HepG2 (cell line): ENCODE data around the gene DYSF. TPM values are rescaled to one million over a fixed set of nuclear protein-coding genes. Genes with fewer than 3 reads are reported as not detected.

Experiments used
- ATAC-seq: fragments of 200-7000 bp; cut with Tn5 transposase; 3 replicates; pipeline ENCODE4 v1.9.1; 2020; ENCODE audit warnings: mild to moderate bottlenecking, moderate library complexity
- BruUV-seq: library from RNA; stranded (reverse); fragments of 400-500 nt; replicated peaks from 2 replicates; lab custom pipeline; 2021; lab: Mats Ljungman, UMichigan
- CTCF ChIA-PET: fragments of 300-600 bp; formaldehyde crosslinking; extraction: SDS; loops from one replicate; lab custom pipeline; 2021; ENCODE audit warnings: low total read pairs, inconsistent platforms, low intra/inter-chr PET ratio; lab: Yijun Ruan, JAX
- POLR2A ChIA-PET: fragments of 350-600 bp; sonication (Branson Sonifier 250); formaldehyde crosslinking; loops from one replicate; lab custom pipeline; 2020; ENCODE audit warnings: antibody characterized with exemption, inconsistent platforms; lab: Yijun Ruan, JAX
- DNase-seq: peaks from one replicate; pipeline ENCODE4 v3.0.0-alpha.2; 2015; ENCODE audit warnings: low spot score
- FAIRE-seq: peaks from 3 replicates; lab custom pipeline; 2011; peaks lifted over from hg19 to GRCh38; lab: Jason Lieb, UNC
- H2AFZ ChIP-seq: one replicate; pipeline ENCODE4 v1.6.1; 2011; ENCODE audit warnings: low read length, inconsistent platforms
- H3K27ac ChIP-seq: fragments of 300-600 bp; 3 replicates; pipeline ENCODE4 v1.8.0; 2011; ENCODE audit warnings: mixed run types, mild to moderate bottlenecking, mixed read lengths, low read length, inconsistent platforms; ENCODE audit not compliant: insufficient read depth; ENCODE audit errors: extremely low read length
- H3K27me3 ChIP-seq, 2 experiments: fragments of 200-600 bp in 1 of 2; 2 replicates in 1 of 2; 3 replicates in 1 of 2; pipeline versions ENCODE4 v1.6.0 to v1.8.0; 2011; ENCODE audit warnings: low read length in 2 of 2, mild to moderate bottlenecking in 2 of 2, moderate library complexity in 2 of 2, inconsistent platforms in 1 of 2; ENCODE audit not compliant: insufficient read depth in 2 of 2, control insufficient read depth in 1 of 2
- H3K36me3 ChIP-seq, 2 experiments: fragments of 200-600 bp in 1 of 2; replicated peaks in 1 of 2; 2 replicates in 1 of 2; 3 replicates in 1 of 2; pipeline versions ENCODE4 v1.5.1 to v1.8.0; 2011; ENCODE audit warnings: low read length in 2 of 2, inconsistent platforms in 1 of 2; ENCODE audit not compliant: insufficient read depth in 2 of 2, control insufficient read depth in 1 of 2
- H3K4me1 ChIP-seq: 2 replicates; pipeline ENCODE4 v1.5.1; 2012; ENCODE audit warnings: low read length, inconsistent platforms; ENCODE audit not compliant: insufficient read depth
- H3K4me2 ChIP-seq: 2 replicates; pipeline ENCODE4 v1.6.0; 2011; ENCODE audit warnings: low read depth, low read length, inconsistent platforms
- H3K4me3 ChIP-seq, 3 experiments: fragments of 200-600 bp in 1 of 3; sonication (generic), shearing (Covaris generic) in 1 of 3; replicated peaks in 1 of 3; 2 replicates each; pipeline ENCODE4 v1.5.1; 2011 to 2016; ENCODE audit warnings: low read length in 3 of 3, inconsistent platforms in 2 of 3, low read depth in 2 of 3, mild to moderate bottlenecking in 2 of 3, control low read depth in 1 of 3, mixed read lengths in 1 of 3; ENCODE audit not compliant: insufficient read depth in 1 of 3
- H3K79me2 ChIP-seq: one replicate; pipeline ENCODE4 v1.6.1; 2011; ENCODE audit warnings: low read length, inconsistent platforms; ENCODE audit not compliant: insufficient read depth
- H3K9ac ChIP-seq: 2 replicates; pipeline ENCODE4 v1.6.0; 2011; ENCODE audit warnings: mild to moderate bottlenecking, low read depth, low read length, inconsistent platforms; ENCODE audit not compliant: insufficient read depth
- H3K9me3 ChIP-seq: 2 replicates; pipeline ENCODE4 v1.5.1; 2012; ENCODE audit warnings: mild to moderate bottlenecking, low read length
- H4K20me1 ChIP-seq: 2 replicates; pipeline ENCODE4 v1.6.0; 2011; ENCODE audit warnings: inconsistent platforms, mild to moderate bottlenecking, low read length, moderate library complexity; ENCODE audit not compliant: insufficient read depth
- ARNT2 ChIP-seq: sonication (generic); formaldehyde crosslinking; IDR thresholded peaks from 2 replicates; pipeline ENCODE4 v1.8.0; 2022; ENCODE audit warnings: mild to moderate bottlenecking, low read depth, missing genetic modification reagents, moderate library complexity
- BORCS8-MEF2B ChIP-seq: sonication (generic); formaldehyde crosslinking; IDR thresholded peaks from 2 replicates; pipeline ENCODE4 v1.8.0; 2022; ENCODE audit warnings: mild to moderate bottlenecking, missing genetic modification reagents
- DPF2 ChIP-seq: sonication (generic); formaldehyde crosslinking; IDR thresholded peaks from 2 replicates; pipeline ENCODE4 v1.4.0; 2020; ENCODE audit warnings: mild to moderate bottlenecking, low read depth, missing genetic modification reagents, borderline replicate concordance
- EZH2 ChIP-seq: conservative IDR thresholded peaks from 2 replicates; pipeline ENCODE4 v1.6.1; 2012; ENCODE audit warnings: mild to moderate bottlenecking, low read depth, low read length, moderate library complexity
- FOSL1 ChIP-seq: sonication (generic); formaldehyde crosslinking; IDR thresholded peaks from 2 replicates; pipeline ENCODE4 v1.9.0; 2021; ENCODE audit warnings: missing genetic modification reagents, borderline replicate concordance
- FOXA3 ChIP-seq: IDR thresholded peaks from 2 replicates; pipeline ENCODE4 v1.6.1; 2016; ENCODE audit warnings: missing genetic modification reagents, missing compliant biosample characterization
- GABPB1 ChIP-seq: IDR thresholded peaks from 2 replicates; pipeline ENCODE4 v1.6.1; 2016; ENCODE audit warnings: mild to moderate bottlenecking, missing genetic modification reagents, moderate library complexity, missing compliant biosample characterization
- HOXA5 ChIP-seq: sonication (generic); formaldehyde crosslinking; IDR thresholded peaks from 2 replicates; pipeline ENCODE4 v1.4.0; 2020; ENCODE audit warnings: missing genetic modification reagents
- PHF21A ChIP-seq: sonication (generic); formaldehyde crosslinking; IDR thresholded peaks from 2 replicates; pipeline ENCODE4 v1.5.0; 2020; ENCODE audit warnings: mild to moderate bottlenecking, missing genetic modification reagents
- SALL2 ChIP-seq: sonication (generic); formaldehyde crosslinking; IDR thresholded peaks from 2 replicates; pipeline ENCODE4 v1.8.1; 2023; ENCODE audit warnings: mild to moderate bottlenecking, missing genetic modification reagents, inconsistent platforms
- STAG1 ChIP-seq: sonication (generic); formaldehyde crosslinking; IDR thresholded peaks from 2 replicates; pipeline ENCODE4 v1.4.0; 2020; ENCODE audit warnings: missing genetic modification reagents
- XRCC5 ChIP-seq: fragments of 200-400 bp; formaldehyde crosslinking; optimal IDR thresholded peaks from 2 replicates; pipeline ENCODE3; 2017; ENCODE audit warnings: mild to moderate bottlenecking, low read length
- ZNF335 ChIP-seq: sonication (generic); formaldehyde crosslinking; IDR thresholded peaks from 2 replicates; pipeline ENCODE4 v1.4.0; 2020; ENCODE audit warnings: missing genetic modification reagents
- ZNF510 ChIP-seq: sonication (generic); formaldehyde crosslinking; IDR thresholded peaks from 2 replicates; pipeline ENCODE4 v1.4.0; 2020; ENCODE audit warnings: low read depth, mild to moderate bottlenecking, missing genetic modification reagents
- ZNF674 ChIP-seq: sonication (generic); formaldehyde crosslinking; IDR thresholded peaks from 2 replicates; pipeline ENCODE4 v1.5.0; 2020; ENCODE audit warnings: low read depth, mild to moderate bottlenecking, missing genetic modification reagents
- WGBS: methylation state at CpG from one replicate; pipeline ENCODE4 v1.1.6; 2017; ENCODE audit warnings: low lambda C conversion rate; 5-methylcytosine and 5-hydroxymethylcytosine counted together
- in situ Hi-C: cut with HindIII; loops from 2 replicates; pipeline ENCODE4 v1.10.0; 2017; ENCODE audit warnings: low pct_unique_long_range_greater_than_20kb; ENCODE audit not compliant: extremely low pct_ligation_motif_present
- intact Hi-C: fragments of 100-400 bp; cut with micrococcal nuclease; formaldehyde crosslinking; loops from one replicate; pipeline ENCODE4 v1.10.0; 2022; ENCODE audit not compliant: unreplicated experiment
- polyA plus RNA-seq, 8 experiments: library from polyadenylated mRNA; depleted of rRNA in 3 of 8; stranded (reverse) in 7 of 8; unstranded in 1 of 8; fragments of >200 nt; fragmentation: Illumina TruSeq in 4 of 8; extraction: Trizol in 4 of 8; gene quantifications; 2 replicates each; pipeline versions ENCODE4 v1.2.1 to v1.2.3, GENCODE V29; 2011 to 2016; ENCODE audit warnings: low read depth in 4 of 8, missing spikeins in 1 of 8, mixed read lengths in 1 of 8; ENCODE audit not compliant: insufficient read depth in 1 of 8
- total RNA-seq, 5 experiments: library from RNA; depleted of rRNA; stranded (reverse); fragments of >200 nt; fragmentation: Illumina TruSeq; extraction: Trizol; gene quantifications; 2 replicates each; pipeline ENCODE4 v1.2.3, GENCODE V29; 2016; ENCODE audit warnings: low read depth in 1 of 5
- TF ChIP-seq, protein P1 (sequence below): sonication (generic); formaldehyde crosslinking; IDR thresholded peaks from 2 replicates; pipeline ENCODE4 v1.4.0; 2020; ENCODE audit warnings: missing genetic modification reagents
- TF ChIP-seq, protein P2 (sequence below): IDR thresholded peaks from 2 replicates; pipeline ENCODE4 v1.6.1; 2018; ENCODE audit warnings: missing genetic modification reagents
- TF ChIP-seq, protein P3 (sequence below): sonication (generic); formaldehyde crosslinking; IDR thresholded peaks from 2 replicates; pipeline ENCODE4 v1.5.0; 2020; ENCODE audit warnings: mild to moderate bottlenecking, missing genetic modification reagents, moderate library complexity

Gene DYSF
- total and polyA plus RNA-seq, 2 of the 13 experiments (the other 11 are each of a cell fraction or from before 2014, with no cell fraction given), result 0.15 to 2.4 TPM

DNA sequence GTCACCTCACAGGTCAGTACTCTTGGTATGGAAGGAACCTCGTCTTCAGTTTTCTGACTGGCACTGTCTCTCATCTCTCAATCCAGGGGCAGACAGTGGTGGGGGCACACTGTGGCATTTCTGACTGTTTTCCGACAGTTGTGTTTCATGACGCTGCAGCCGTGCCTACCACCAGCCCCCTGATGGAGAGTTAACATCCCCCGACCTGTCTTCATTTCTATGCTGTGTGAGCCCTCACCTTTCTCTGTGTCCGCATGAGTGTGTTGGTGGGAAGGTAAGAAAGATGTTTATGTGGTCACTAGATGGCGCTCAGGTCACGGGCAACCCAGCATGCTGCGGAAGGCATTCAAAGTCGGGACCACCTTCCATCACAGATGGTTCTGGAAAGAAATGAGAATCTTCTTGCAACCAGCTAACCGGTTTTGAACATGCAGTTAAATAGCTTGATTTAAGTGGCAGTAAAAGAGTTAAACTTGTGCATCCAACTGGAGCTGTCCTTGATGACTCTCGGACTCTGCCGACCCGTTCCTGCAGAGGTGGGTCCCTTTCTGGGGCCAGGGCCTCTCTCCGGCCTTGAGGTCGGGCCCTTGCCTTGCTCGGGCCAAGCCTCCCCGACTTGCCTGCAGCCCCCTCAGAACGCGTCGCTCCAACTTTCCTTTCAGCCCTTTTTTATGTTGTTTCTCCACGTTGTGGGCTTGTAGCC is 92.4 kb downstream of the DYSF start:
- Histone ChIP-seq H3K4me1 (peaks cover 37% of the 10 kb centered on the region), H3K9me3 (no peaks in the 10 kb centered on the region), H3K27ac (no peak overlapping the region), H3K4me3 (peak overlapping the region in 2 of 3 experiments; percentile 10 to 29; a peak in 2 of 6 replicates), H3K36me3 (no peaks in the 10 kb centered on the region), H3K79me2 (no peaks in the 10 kb centered on the region), H2AFZ (no peak overlapping the region), H3K9ac (no peak overlapping the region), H3K4me2 (peak overlapping the region; percentile 55), H3K27me3 (peaks cover 2 to 31% of the 10 kb centered on the region in 2 experiments; a peak in 4 of 5 replicates), H4K20me1 (no peaks in the 10 kb centered on the region)
- ChIA-PET CTCF (interaction anchor here (0.7 to 2.4 kb wide), 4 partner anchors 15 to 604 kb away, joined by 3 to 35 read pairs (median 6); no protein-coding TSS in a partner anchor), POLR2A (no interaction called here)
- no TSS peak for BruUV-seq
- in situ Hi-C loops, result loop anchor here (5.0 to 25.0 kb wide), 5 partner anchors 247 to 1317 kb away; no protein-coding TSS in a partner anchor
- 14% methylated on average over 20 of the region's 22 CpGs for WGBS
- intact Hi-C loops, result loop anchor here (1.0 to 5.0 kb wide), 5 partner anchors 253 to 1202 kb away; no protein-coding TSS in a partner anchor
- DNase-seq (peak; percentile 64), ATAC-seq (peak; percentile 86), FAIRE-seq (peak; percentile 97)
- TF ChIP-seq ZNF510 (CRISPR knock-in tag), result 0 out of 2 replicates have a peak, but pooled peaks have one; percentile 58
- TF ChIP-seq FOSL1 (CRISPR knock-in tag), result no peak
- TF ChIP-seq STAG1 (CRISPR knock-in tag), result peak; percentile 95
- TF ChIP-seq, protein P1, sequence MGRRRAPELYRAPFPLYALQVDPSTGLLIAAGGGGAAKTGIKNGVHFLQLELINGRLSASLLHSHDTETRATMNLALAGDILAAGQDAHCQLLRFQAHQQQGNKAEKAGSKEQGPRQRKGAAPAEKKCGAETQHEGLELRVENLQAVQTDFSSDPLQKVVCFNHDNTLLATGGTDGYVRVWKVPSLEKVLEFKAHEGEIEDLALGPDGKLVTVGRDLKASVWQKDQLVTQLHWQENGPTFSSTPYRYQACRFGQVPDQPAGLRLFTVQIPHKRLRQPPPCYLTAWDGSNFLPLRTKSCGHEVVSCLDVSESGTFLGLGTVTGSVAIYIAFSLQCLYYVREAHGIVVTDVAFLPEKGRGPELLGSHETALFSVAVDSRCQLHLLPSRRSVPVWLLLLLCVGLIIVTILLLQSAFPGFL, result no peak
- no peak for TF ChIP-seq DPF2 (CRISPR knock-in tag)
- 0 out of 2 replicates have a peak, but pooled peaks have one; percentile 15 for TF ChIP-seq FOXA3
- no peak for TF ChIP-seq ZNF674 (CRISPR knock-in tag)
- peak; percentile 67; the same call in 1 of the 2 replicates for TF ChIP-seq EZH2
- TF ChIP-seq, protein P2, sequence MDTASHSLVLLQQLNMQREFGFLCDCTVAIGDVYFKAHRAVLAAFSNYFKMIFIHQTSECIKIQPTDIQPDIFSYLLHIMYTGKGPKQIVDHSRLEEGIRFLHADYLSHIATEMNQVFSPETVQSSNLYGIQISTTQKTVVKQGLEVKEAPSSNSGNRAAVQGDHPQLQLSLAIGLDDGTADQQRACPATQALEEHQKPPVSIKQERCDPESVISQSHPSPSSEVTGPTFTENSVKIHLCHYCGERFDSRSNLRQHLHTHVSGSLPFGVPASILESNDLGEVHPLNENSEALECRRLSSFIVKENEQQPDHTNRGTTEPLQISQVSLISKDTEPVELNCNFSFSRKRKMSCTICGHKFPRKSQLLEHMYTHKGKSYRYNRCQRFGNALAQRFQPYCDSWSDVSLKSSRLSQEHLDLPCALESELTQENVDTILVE (CRISPR knock-in tag), result peak; percentile 58; the same call in 1 of the 2 replicates
- TF ChIP-seq BORCS8-MEF2B, result peak; percentile 31; the same call in 1 of the 2 replicates
- peak; percentile 7; the same call in 1 of the 2 replicates for TF ChIP-seq GABPB1 (CRISPR knock-in tag)
- no peak for TF ChIP-seq ZNF335 (CRISPR knock-in tag)
- 0 out of 2 replicates have a peak, but pooled peaks have one; percentile 44 for TF ChIP-seq SALL2 (CRISPR knock-in tag)
- TF ChIP-seq, protein P3, sequence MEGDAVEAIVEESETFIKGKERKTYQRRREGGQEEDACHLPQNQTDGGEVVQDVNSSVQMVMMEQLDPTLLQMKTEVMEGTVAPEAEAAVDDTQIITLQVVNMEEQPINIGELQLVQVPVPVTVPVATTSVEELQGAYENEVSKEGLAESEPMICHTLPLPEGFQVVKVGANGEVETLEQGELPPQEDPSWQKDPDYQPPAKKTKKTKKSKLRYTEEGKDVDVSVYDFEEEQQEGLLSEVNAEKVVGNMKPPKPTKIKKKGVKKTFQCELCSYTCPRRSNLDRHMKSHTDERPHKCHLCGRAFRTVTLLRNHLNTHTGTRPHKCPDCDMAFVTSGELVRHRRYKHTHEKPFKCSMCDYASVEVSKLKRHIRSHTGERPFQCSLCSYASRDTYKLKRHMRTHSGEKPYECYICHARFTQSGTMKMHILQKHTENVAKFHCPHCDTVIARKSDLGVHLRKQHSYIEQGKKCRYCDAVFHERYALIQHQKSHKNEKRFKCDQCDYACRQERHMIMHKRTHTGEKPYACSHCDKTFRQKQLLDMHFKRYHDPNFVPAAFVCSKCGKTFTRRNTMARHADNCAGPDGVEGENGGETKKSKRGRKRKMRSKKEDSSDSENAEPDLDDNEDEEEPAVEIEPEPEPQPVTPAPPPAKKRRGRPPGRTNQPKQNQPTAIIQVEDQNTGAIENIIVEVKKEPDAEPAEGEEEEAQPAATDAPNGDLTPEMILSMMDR (CRISPR knock-in tag), result peak; percentile 97
- TF ChIP-seq PHF21A (CRISPR knock-in tag), result no peak
- peak; percentile 94 for TF ChIP-seq XRCC5
- TF ChIP-seq HOXA5 (CRISPR knock-in tag), result peak; percentile 57; the same call in 1 of the 2 replicates
- TF ChIP-seq ARNT2 (CRISPR knock-in tag), result 0 out of 2 replicates have a peak, but pooled peaks have one; percentile 39
